ENCODE results near the gene ENDOU.

Gene ENDOU

DNA sequence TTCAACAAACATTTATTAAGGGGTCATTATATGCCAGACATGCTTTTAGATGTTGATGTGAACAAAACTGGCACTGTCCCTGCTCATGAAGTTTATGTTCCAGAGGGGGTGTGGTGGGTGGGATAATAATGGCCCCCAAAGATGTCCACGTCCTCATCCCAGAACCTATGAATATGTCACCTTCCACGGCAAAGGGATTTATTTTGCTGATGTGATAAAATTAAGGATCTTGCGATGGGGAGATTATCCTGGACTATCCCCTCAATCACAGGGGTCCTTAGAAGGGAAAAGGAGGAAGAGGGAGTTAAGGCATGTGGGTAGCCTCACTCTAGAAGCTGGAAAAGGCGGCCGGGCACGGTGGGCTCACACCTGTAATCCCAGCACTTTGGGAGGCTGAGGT is 46.0 kb upstream of the ENDOU start:
- TF ChIP-seq, protein P1, sequence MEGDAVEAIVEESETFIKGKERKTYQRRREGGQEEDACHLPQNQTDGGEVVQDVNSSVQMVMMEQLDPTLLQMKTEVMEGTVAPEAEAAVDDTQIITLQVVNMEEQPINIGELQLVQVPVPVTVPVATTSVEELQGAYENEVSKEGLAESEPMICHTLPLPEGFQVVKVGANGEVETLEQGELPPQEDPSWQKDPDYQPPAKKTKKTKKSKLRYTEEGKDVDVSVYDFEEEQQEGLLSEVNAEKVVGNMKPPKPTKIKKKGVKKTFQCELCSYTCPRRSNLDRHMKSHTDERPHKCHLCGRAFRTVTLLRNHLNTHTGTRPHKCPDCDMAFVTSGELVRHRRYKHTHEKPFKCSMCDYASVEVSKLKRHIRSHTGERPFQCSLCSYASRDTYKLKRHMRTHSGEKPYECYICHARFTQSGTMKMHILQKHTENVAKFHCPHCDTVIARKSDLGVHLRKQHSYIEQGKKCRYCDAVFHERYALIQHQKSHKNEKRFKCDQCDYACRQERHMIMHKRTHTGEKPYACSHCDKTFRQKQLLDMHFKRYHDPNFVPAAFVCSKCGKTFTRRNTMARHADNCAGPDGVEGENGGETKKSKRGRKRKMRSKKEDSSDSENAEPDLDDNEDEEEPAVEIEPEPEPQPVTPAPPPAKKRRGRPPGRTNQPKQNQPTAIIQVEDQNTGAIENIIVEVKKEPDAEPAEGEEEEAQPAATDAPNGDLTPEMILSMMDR (conservative IDR thresholded peaks at IDR 0.05; ENCODE audit: low read length) = no peak
- DNase-seq (ENCODE audit: low read depth) = no peak
- H3K4me3 ChIP-seq (ENCODE audit: low read length) = no peak overlapping the region

DNA sequence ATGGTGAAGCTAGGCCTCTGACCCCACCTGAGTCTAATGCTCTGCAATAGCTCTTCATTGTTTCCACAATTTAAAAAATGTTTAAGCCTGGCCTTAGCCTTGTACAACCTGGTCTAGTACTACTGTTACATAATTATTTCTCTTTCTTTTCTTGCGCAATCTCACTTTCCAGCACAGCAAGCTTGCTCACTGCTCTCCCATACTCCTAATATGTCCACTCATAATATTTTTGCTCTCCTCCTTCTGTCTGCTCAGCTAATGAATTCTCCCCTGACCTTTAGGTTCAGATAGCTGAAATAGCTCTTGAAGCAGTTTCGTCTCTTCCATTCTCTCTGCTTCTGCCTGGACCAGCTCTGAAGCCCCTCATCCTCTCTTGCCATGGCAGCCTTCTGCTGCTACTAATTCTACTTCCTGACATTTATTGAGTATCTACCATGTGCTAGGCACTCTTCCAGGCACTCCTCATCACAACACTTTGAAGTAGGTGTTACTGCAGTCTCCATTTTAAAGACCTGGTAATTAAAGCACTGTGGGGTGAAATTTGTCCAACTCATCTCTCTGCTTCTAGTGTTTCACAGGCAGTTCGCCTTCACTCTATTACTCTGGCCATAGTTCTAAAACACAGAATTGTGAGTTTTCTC is 44.9 kb upstream of the ENDOU start:
- no peak overlapping the region for H3K4me3 ChIP-seq (ENCODE audit: low read length)
- peak; percentile 68 for DNase-seq (ENCODE audit: low read depth)
- TF ChIP-seq, protein P1 (conservative IDR thresholded peaks at IDR 0.05; ENCODE audit: low read length) = no peak

DNA sequence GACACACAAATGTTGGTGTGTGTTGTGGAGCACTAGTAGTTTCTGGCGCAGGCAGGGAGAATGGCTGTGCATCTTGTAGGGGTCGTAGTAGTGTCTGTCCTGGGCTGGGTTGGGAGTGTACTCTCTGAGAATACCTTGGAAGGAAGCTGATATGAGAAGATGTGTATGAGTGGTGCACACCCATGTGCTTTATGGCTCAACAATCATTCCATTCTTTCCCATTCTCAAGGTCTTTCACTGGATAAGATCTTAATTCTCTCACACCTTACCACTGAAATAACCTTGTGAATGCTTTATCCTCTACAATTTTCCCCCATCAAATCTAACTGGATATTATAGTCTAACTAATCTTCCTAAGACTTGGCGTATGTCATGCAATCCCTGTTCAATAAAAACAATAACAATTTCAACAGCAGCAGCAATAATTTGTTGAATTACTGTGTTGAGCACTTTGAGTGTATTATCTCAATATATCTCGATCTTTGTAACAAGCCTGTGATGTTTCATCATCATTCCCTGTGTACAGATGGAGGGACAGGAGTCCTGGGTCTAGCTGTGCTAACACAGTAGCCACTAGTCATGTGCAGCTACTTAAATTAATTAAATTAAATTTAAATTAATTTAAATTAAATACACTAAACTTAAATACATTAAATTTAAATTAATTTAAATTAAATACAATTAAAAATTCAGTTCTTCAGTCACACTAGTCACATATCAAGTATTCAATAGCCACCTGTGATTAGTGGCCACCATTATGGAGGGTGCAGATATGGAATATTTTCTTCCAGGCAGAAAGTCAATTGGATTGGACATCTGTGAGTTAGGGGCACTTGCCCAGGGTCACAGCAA is 44.2 kb upstream of the ENDOU start:
- TF ChIP-seq, protein P1 (conservative IDR thresholded peaks at IDR 0.05; ENCODE audit: low read length) = no peak
- DNase-seq (ENCODE audit: low read depth) = no peak
- no peak overlapping the region for H3K4me3 ChIP-seq (ENCODE audit: low read length)

DNA sequence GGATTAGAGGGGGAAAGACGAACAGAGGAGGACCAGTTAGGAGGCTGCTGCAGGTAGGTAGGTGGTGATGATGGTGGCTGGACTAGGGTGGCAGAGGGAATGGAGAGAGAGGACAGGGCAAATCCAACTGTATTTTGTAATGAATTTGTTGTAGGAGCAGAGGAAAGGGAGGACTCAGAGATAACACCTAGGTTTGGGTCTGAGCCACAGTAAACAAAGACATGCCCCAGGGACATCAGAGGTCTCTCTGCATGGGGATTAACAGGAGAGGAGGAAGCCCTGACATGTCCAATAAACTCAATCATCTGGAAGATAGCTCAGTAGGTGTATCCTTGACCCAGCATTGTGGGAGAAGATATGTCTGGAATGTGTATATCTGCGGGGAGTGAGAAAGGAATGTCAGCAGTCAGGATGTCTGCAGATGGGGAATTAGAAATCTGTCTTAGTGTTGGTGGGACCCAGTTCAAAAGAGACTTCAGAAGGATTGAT is 43.1 kb upstream of the ENDOU start:
- peak; percentile 51 for DNase-seq (ENCODE audit: low read depth)
- TF ChIP-seq, protein P1 (conservative IDR thresholded peaks at IDR 0.05; ENCODE audit: low read length) = no peak
- no peak overlapping the region for H3K4me3 ChIP-seq (ENCODE audit: low read length)

DNA sequence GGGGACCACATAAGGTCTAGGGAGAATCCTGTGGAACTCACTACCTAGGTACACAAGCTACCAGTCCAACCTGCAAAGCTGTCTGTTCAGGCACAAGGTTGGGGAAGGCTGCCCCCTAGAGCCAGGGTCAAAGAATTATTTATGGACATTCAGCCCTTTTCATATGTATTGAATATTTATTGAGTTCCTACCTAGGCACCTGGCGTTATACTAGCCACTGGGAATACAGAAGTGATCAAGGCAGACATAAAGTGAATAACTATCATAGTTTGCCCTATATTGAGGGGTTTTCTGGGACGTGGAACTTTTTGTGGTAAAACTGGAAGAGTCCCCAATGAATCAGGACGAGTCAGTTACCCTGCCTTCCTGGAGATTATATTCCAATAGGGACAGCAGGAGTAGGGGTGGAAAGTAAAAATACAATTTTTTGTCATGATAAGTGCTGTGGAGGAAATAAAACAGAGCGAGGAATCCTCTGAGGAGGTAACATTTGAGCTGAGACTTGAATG is 42.0 kb upstream of the ENDOU start:
- TF ChIP-seq, protein P1 (conservative IDR thresholded peaks at IDR 0.05; ENCODE audit: low read length) = peak; percentile 60
- DNase-seq (ENCODE audit: low read depth) = peak; percentile 43
- no peak overlapping the region for H3K4me3 ChIP-seq (ENCODE audit: low read length)

DNA sequence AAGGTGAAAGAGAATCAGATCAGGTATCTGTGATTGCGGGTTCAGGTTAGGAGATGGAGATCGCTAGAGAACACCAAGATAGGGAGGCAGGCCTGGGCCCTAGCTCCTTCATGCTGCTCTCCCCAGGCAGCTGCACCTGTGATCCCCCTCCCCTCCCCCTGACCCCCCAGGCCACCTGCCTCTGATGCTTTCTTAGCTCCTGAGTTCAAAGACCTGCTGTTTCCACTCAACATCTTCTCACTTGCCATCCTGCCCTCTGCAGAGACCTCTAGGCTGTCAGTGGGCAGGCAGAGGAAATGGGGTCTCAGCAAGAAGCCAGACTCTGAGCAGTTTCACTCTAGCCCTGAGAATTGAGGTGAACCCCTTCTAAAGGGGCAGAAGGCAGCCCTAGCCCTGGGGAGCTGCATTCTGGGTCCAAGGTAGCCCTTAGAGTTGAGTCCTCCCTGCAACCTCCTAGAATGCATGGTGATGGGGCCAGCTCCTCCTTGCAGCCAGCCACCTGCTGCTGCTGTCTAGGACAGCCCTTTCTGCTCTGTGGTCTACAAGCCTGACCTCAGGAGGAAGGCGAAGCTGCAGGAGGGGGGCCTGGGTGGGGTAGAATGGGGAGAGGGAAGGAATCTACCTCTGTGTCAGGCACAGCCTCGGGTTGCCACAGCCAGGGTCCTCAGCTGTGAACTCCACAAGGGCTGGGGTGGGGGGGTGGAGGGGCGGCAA is 41.4 kb upstream of the ENDOU start:
- TF ChIP-seq, protein P1 (conservative IDR thresholded peaks at IDR 0.05; ENCODE audit: low read length) = no peak
- no peak overlapping the region for H3K4me3 ChIP-seq (ENCODE audit: low read length)
- no peak for DNase-seq (ENCODE audit: low read depth)
